C4-2B (cell line): ENCODE data around the gene ACOX2.

ENCODE experiments used
- CTCF ChIP-seq: fragments of 450-650 bp; conservative IDR thresholded peaks from 2 replicates; pipeline ENCODE4 v1.5.1; 2017; ENCODE audit warnings: mild to moderate bottlenecking
- ZFX ChIP-seq: fragments of 450-650 bp; IDR thresholded peaks from 2 replicates; pipeline ENCODE4 v1.6.1; 2017

- TF ChIP-seq CTCF (no peak), ZFX (no peak)
These were observed 2.6 kb upstream of the ACOX2 start for GRCh38 chr3:58539626-58540025.
